GM21825 (cell line): ENCODE results near the gene FCN2.

Source experiments
- ATAC-seq: cut with Tn5 transposase; IDR thresholded peaks from one replicate; pipeline ENCODE4 v1.9.1; 2021; ENCODE audit warnings: mild to moderate bottlenecking, moderate library complexity; ENCODE audit not compliant: unreplicated experiment

Gene FCN2

DNA sequence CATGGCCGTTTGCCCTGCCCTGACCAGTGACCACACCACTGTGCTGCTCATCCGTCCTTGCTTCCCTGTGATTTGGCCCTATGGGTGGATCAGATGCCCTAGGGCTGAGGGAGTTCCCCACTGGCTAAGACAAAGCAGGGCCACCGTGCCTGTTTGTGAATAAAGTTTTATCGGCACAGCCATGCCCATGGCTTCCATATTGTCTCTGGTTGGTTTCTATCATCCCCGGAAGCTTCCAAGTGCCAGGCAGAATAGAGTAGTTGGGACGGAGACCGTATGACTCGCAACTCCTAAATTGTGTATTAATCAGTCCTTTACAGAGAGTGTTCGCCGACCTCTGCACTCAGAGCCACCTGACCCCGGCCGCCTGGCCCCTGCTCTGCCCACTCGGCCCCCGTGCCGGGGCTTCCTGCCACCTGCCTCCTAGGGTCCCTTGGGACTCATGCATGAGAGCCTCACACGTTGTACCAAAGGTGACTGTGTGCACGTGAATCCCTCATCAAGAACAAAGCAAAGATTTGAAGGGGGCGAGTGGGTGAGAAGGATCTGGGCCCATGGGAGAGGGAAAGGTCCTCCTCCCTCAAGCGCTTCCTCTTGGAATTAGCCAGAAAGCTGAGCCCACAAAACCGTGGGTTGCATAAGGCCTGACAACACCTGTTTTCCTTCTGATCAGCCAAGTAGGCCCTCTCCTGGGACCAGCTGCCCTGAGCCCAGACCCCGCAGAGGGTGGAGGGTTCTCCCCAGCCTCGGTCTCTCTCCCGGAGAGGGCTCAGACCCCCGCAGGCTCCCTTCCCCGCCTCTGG is 11.7 kb upstream of the FCN2 start:
- no peak for ATAC-seq

GRCh38 chr9:134869554-134870300 is 10.9 kb upstream of the FCN2 start:
- ATAC-seq: no peak

DNA sequence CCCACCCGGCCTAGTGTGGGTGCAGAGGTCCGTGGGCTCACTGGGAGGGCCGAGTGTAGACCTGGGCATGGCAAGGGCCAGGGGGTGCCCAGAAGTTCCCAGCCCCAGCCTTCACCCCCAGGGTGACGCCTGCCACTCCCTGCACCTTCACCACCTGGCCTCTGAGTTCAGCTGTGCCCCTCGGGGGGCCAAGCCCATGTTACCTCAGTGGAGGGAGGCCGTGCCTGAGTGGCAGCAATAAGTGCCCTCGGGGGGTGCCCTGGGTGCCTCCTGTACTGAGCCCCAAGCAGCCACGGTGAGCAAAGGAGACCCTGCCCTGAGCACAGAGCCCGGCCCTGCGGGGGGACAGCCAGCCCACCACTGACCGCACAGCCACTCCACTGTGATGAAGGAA is 10.3 kb upstream of the FCN2 start:
- ATAC-seq: no peak

GRCh38 chr9:134870746-134871662 is 9.6 kb upstream of the FCN2 start:
- ATAC-seq: no peak

DNA sequence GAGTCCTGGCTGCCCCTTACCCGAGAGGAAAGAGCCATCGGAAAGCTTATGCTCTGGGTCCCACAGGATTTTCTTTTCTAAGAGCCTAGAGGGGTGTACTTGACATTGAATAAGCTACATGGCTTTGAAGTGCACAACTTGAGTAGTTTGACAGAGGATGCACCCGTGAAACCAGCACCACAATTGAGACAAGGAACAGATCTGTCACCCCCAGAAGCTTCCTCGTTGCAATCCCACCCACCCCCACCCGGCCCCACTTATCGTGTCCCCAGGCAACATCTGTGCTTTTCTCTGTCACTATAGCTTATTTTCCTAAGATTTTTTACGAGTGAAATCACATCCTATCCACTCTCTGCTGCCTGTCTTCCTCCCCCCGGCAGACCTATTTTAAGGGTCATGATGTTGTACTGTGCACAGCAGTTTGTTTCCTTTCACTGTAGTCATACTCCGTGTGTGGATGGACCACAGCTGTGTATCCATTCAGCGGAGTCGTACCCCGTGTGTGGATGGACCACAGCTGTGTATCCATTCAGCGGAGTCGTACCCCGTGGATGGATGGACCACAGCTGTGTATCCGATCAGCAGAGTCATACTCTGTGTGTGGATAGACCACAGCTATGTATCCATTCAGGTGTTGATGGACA is 8.8 kb upstream of the FCN2 start:
- ATAC-seq: no peak

DNA sequence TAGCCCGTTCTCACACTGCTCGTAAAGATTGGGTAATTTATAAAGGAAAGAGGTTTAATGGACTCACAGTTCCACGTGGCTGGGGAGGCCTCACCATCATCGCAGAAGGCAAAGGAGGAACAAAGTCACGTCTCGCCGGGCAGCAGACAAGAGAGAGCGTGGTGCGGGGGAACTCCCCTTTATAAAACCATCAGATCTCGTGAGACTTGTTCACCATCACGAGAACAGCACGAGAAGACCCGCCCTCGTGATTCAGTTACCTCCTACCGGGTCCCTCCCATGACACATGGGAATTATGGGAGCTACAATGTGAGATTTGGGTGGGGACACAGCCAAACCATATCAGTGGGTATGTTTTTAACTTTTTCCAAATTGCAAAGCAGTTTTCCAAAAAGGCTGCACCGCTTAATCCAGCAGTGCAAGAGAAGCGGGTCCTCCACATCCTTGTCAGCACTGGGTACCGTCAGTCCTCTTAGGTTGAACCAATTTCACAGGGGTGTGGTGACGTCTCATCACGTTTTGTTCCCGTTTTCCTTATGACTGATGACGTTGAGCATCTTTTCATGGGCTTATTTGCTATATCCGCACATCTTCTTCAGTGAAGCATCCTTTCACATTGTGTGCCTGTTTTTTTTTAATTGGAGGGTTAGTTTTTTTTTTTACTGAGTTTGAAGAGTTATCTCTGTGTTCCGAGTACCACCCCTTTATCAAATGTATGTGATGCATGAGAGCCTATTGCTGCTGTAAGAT is 8.0 kb upstream of the FCN2 start:
- ATAC-seq: no peak

DNA sequence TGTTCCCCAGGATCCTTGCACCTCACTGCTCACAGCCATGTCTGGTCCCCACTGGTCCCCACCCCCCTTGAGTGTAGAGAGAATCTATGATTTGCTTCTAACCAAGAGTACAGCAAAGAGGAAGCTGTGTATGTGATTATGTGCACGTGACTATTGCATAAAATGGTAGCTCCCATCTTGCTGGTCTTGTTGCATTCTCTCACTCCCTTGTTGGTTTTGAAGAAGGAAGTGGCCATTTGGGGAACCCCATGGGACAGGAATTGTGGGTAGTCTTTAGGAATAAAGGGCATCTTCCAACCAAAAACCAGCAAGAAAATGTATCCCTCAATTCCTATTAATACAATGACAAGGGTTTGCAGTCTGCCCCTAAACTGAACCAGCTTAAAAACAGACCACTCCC is 5.2 kb upstream of the FCN2 start:
- ATAC-seq: no peak

- ATAC-seq: no peak
These were observed 3.1 kb upstream of the FCN2 start for GRCh38 chr9:134877541-134877940.

DNA sequence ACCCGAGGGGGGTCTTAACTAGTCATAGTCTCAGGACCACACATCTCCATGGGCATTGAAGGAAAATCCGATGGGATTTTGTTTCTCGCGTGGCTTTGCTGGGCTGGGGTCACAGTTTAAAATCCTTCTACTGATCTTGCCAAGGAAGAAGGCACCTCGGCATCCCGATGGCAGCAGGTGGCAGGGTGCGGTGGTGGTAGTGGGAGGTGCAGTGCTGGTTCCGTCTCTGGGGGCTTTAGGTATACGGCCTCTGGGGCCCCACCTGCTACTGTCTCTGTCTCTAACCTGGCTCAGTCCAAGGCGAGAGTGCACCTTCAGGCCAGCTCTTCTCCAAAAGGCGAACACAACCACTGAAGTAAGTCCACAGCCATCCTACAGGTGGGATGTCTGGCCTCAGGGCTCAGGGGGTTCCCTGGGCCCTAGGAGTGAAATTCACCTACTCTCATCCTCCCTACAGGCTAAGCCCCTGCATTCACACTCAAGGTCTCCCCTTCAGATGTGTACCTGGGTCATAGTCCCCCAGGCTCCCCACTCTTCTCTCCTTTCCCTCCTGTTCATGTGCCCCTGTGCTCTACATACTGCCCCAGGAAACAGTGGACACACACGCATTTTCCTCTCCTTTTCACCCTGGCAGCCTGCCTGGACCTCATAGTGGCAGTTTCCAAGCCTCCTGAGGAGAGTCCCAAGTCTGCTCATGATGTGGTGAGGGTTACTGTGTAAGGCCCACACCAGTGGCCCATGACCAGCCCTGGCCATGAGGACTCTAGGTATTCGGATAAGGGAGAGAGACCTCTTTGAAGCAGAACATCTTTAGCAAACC is 736 bp upstream of the FCN2 start:
- ATAC-seq: no peak

DNA sequence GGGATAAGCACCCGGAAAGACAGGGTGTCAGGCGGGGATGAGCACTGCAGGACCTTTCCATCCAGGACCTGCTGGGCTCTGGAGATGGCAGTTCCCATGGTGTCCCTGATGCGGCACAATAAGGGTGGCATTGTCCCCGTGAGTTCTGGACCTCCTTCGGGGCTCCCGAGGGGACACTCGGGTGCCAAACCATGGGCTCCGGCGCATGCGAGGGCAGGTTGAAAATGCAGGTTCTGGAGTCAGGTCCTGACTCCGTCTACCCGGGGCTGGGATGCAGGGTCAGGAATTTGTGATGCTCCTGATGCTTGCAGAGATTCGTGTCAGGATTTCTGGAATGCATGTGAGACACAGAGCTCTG is 682 bp downstream of the FCN2 start:
- ATAC-seq: no peak

GRCh38 chr9:134882204-134882785 is 1.7 kb downstream of the FCN2 start:
- no peak for ATAC-seq

GRCh38 chr9:134883040-134883782 is 2.6 kb downstream of the FCN2 start:
- no peak for ATAC-seq

- ATAC-seq: no peak
These were observed 3.9 kb downstream of the FCN2 start for GRCh38 chr9:134884492-134884891.

- ATAC-seq: no peak
These were observed 4.5 kb downstream of the FCN2 start for GRCh38 chr9:134885001-134885678.

DNA sequence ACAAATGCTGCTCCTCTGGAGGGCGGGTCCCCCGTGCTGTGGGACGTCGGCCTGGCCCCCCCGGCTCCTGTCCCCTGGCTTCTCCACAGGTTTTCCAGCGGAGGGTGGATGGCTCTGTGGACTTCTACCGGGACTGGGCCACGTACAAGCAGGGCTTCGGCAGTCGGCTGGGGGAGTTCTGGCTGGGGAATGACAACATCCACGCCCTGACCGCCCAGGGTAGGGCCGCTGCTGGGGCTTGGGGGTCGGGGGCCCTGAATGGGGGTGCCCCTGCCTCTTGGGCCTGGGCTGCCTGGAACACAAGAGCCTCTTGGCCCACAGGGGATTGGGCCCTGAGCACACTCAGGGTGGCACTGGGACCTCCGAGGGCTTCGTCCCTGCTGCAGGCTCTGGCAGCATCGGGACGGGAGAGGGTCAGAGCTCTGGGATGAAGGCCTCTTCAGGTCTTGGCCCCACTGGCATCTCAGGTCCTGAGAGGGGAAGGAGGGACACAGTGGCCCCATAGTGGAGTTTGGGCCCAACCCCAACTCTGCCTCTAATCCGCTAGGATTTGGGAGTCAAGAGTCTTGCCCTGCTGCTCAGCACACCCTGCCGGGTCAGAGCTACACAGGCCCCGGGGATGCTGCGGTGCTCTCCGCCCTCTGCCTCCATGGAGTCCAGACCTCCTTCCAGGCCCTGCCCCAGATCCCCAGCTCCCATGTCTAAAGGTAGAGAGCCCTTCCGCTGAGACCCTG is 5.2 kb downstream of the FCN2 start:
- ATAC-seq: no peak

DNA sequence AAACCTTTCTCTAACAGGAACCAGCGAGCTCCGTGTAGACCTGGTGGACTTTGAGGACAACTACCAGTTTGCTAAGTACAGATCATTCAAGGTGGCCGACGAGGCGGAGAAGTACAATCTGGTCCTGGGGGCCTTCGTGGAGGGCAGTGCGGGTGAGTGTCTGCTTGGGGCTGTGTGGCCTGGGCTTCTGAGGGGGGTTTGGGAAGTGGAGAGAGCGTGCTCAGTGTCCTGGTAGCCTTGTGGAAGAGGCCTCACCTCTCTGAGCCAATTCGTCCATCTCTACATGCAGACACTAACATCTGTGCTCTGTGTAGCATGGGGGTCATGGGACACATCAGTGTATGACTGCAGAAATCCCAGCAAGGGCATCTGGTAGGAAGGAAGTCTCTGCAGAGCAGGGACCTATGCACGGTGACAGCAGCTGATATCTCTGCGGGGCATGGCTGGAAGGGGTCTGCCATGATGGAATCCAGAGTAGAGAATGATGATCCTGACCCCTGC is 5.9 kb downstream of the FCN2 start:
- no peak for ATAC-seq

GRCh38 chr9:134887219-134887618 is 6.6 kb downstream of the FCN2 start:
- ATAC-seq: no peak
